ENCODE measurements around the gene OSBPL1A. TPM values are rescaled to one million over a fixed set of nuclear protein-coding genes. Genes with fewer than 3 reads are reported as not detected.

Gene OSBPL1A
- total and polyA plus RNA-seq, 10 of the 15 experiments (the other 5 are each of a cell fraction or from before 2014, with no cell fraction given), result 0.02 to 0.83 (median 0.11) TPM; not detected in 6

DNA sequence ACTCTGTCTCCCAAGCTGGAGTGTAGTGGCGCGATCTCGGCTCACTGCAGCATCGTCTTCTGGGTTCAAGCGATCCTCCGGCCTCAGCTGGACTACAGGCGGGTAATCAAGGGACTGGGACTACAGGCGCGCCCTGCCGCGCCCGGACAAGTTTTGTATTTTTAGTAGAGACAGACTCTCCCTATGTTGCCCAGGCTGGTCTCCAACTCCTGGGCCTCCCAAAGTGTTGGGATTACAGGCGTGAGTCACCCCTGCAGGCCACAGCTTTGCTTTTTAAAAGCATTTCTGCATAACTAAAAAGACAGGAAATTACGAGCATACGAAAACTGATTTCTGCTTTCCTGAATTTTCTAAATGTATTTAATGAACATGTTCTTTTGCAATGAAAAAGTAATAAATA is 916 bp upstream of the OSBPL1A start:
- Histone ChIP-seq H3K27me3 (replicated peaks in 1 of 2; ENCODE audit: control insufficient read depth in 2 of 2, insufficient read depth in 2 of 2, low read length in 1 of 2) (peaks cover 6 to 13% of the 10 kb centered on the region in 2 experiments; a peak in 3 of 4 replicates), H2AFZ (ENCODE audit: control insufficient read depth, low read depth, low read length) (no peak overlapping the region), H3K36me3 (ENCODE audit: control insufficient read depth in 2 of 2, insufficient read depth in 2 of 2, low read length in 1 of 2) (no peaks in the 10 kb centered on the region), H4K20me1 (ENCODE audit: control insufficient read depth, insufficient read depth) (no peaks in the 10 kb centered on the region), H3K9ac (ENCODE audit: control insufficient read depth, insufficient read depth, low read length) (no peak overlapping the region), H3K79me2 (ENCODE audit: control insufficient read depth, insufficient read depth, low read length) (no peaks in the 10 kb centered on the region), H3K4me2 (ENCODE audit: control insufficient read depth, insufficient read depth) (no peak overlapping the region), H3K9me3 (replicated peaks; ENCODE audit: control insufficient read depth, insufficient read depth, low read length) (no peaks in the 10 kb centered on the region), H3K4me1 (ENCODE audit: control insufficient read depth, insufficient read depth, low read length) (0 out of 2 replicates have a peak, but pooled peaks cover 6% of the 10 kb centered on the region), H3K4me3 (no peak overlapping the region), H3K27ac (ENCODE audit: control insufficient read depth, insufficient read depth) (no peak overlapping the region)
- TF ChIP-seq RAD21 (IDR thresholded peaks at IDR 0.05; ENCODE audit: insufficient read depth, low read depth, low read length), result no peak
- TF ChIP-seq PAX5 (IDR thresholded peaks at IDR 0.05; ENCODE audit: borderline replicate concordance, low read depth, low read length), result no peak
- TF ChIP-seq, protein P1, sequence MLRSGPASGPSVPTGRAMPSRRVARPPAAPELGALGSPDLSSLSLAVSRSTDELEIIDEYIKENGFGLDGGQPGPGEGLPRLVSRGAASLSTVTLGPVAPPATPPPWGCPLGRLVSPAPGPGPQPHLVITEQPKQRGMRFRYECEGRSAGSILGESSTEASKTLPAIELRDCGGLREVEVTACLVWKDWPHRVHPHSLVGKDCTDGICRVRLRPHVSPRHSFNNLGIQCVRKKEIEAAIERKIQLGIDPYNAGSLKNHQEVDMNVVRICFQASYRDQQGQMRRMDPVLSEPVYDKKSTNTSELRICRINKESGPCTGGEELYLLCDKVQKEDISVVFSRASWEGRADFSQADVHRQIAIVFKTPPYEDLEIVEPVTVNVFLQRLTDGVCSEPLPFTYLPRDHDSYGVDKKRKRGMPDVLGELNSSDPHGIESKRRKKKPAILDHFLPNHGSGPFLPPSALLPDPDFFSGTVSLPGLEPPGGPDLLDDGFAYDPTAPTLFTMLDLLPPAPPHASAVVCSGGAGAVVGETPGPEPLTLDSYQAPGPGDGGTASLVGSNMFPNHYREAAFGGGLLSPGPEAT (IDR thresholded peaks at IDR 0.05; ENCODE audit: low read depth), result no peak
- TF ChIP-seq, protein P2, sequence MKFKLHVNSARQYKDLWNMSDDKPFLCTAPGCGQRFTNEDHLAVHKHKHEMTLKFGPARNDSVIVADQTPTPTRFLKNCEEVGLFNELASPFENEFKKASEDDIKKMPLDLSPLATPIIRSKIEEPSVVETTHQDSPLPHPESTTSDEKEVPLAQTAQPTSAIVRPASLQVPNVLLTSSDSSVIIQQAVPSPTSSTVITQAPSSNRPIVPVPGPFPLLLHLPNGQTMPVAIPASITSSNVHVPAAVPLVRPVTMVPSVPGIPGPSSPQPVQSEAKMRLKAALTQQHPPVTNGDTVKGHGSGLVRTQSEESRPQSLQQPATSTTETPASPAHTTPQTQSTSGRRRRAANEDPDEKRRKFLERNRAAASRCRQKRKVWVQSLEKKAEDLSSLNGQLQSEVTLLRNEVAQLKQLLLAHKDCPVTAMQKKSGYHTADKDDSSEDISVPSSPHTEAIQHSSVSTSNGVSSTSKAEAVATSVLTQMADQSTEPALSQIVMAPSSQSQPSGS (IDR thresholded peaks at IDR 0.05; ENCODE audit: low read length), result no peak
- TF ChIP-seq PML (IDR thresholded peaks at IDR 0.05; ENCODE audit: low read length), result no peak
- TF ChIP-seq, protein P3, sequence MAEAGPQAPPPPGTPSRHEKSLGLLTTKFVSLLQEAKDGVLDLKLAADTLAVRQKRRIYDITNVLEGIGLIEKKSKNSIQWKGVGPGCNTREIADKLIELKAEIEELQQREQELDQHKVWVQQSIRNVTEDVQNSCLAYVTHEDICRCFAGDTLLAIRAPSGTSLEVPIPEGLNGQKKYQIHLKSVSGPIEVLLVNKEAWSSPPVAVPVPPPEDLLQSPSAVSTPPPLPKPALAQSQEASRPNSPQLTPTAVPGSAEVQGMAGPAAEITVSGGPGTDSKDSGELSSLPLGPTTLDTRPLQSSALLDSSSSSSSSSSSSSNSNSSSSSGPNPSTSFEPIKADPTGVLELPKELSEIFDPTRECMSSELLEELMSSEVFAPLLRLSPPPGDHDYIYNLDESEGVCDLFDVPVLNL (IDR thresholded peaks at IDR 0.05; ENCODE audit: low read depth, low read length), result no peak
- no peak for TF ChIP-seq GATAD2B (conservative IDR thresholded peaks at IDR 0.05; ENCODE audit: low read depth)
- no peak for TF ChIP-seq MEF2A (IDR thresholded peaks at IDR 0.05; ENCODE audit: insufficient read depth, low read depth, low read length)
- no peak for TF ChIP-seq CHD2 (IDR thresholded peaks at IDR 0.05; ENCODE audit: borderline replicate concordance, low read depth, low read length)
- no TSS peak for BruUV-seq (replicated peaks)
- in situ Hi-C loops (cut with MboI), result no loop called here
- ChIA-PET SMC1A (ENCODE audit: uncharacterized antibody, unreplicated experiment) (no interaction called here), CTCF (no interaction called here), RAD21 (ENCODE audit: unreplicated experiment) (no interaction called here), POLR2A (no interaction called here)
- DNase-seq (ENCODE audit: low read depth, low spot score), result no peak
- WGBS (ENCODE audit: insufficient coverage, insufficient replicate concordance, low lambda C conversion rate, missing lambda C conversion rate), result 85% methylated on average over 15 of the region's 15 CpGs
- no peak for FAIRE-seq
- no peak for ATAC-seq
- intact Hi-C loops (cut with micrococcal nuclease; ENCODE audit: unreplicated experiment), result no loop called here
